Loucy (cell line): Measurements from ENCODE around the gene NCKIPSD.
"Not testable (repeated sequence)": the region's sequence is repeated elsewhere in the genome, so short reads cannot be mapped to it uniquely, and the experiment has no call there.

ENCODE experiments used
- H2AFZ ChIP-seq: fragments of 200-600 bp; sonication (generic); 2 replicates; pipeline ENCODE4 v1.6.0; 2016; ENCODE audit warnings: antibody characterized with exemption, mild to moderate bottlenecking, low read length, moderate library complexity
- H3F3A ChIP-seq: fragments of 200-600 bp; 2 replicates; pipeline ENCODE4 v1.6.0; 2016; ENCODE audit warnings: antibody characterized with exemption, low read depth, mild to moderate bottlenecking
- H3K27me3 ChIP-seq: fragments of 200-600 bp; sonication (generic); 2 replicates; pipeline ENCODE4 v1.6.1; 2014; ENCODE audit warnings: low read length, mild to moderate bottlenecking; ENCODE audit not compliant: insufficient read depth, poor library complexity, severe bottlenecking
- H3K36me3 ChIP-seq: fragments of 200-600 bp; sonication (generic); 2 replicates; pipeline ENCODE4 v1.6.1; 2016; ENCODE audit warnings: low read length; ENCODE audit not compliant: insufficient read depth
- H3K4me1 ChIP-seq: fragments of 200-600 bp; sonication (generic); 2 replicates; pipeline ENCODE4 v1.5.1; 2014; ENCODE audit warnings: low read length, mild to moderate bottlenecking; ENCODE audit not compliant: insufficient read depth, poor library complexity, severe bottlenecking
- H3K4me2 ChIP-seq: fragments of 200-600 bp; sonication (generic); 2 replicates; pipeline ENCODE4 v1.6.0; 2014; ENCODE audit warnings: antibody characterized with exemption, low read length, low read depth, mild to moderate bottlenecking; ENCODE audit not compliant: poor library complexity, severe bottlenecking
- H3K4me3 ChIP-seq: fragments of 200-600 bp; sonication (generic); 2 replicates; pipeline ENCODE4 v1.5.1; 2014; ENCODE audit warnings: low read length, mild to moderate bottlenecking, mixed read lengths; ENCODE audit not compliant: poor library complexity, severe bottlenecking
- H3K79me2 ChIP-seq: fragments of 200-600 bp; sonication (generic); 2 replicates; pipeline ENCODE4 v1.6.1; 2014; ENCODE audit warnings: low read length; ENCODE audit not compliant: insufficient read depth
- H3K9ac ChIP-seq: fragments of 200-600 bp; sonication (generic); 2 replicates; pipeline ENCODE4 v1.6.0; 2014; ENCODE audit warnings: mild to moderate bottlenecking, low read depth, low read length, moderate library complexity; ENCODE audit not compliant: poor library complexity, severe bottlenecking
- H3K9me2 ChIP-seq: fragments of 200-600 bp; sonication (generic); replicated peaks from 2 replicates; pipeline ENCODE4 v1.6.1; 2016; ENCODE audit warnings: low read depth, low read length, mixed read lengths
- H3K9me3 ChIP-seq: fragments of 200-600 bp; sonication (generic); 2 replicates; pipeline ENCODE4 v1.6.1; 2014; ENCODE audit warnings: mild to moderate bottlenecking, antibody characterized with exemption, low read length, low read depth; ENCODE audit not compliant: insufficient read depth
- H4K20me1 ChIP-seq: fragments of 200-600 bp; sonication (generic); 2 replicates; pipeline ENCODE4 v1.6.0; 2014; ENCODE audit warnings: antibody characterized with exemption, low read length, mild to moderate bottlenecking; ENCODE audit not compliant: insufficient read depth, poor library complexity, severe bottlenecking
- EZH2phosphoT487 ChIP-seq: fragments of 200-600 bp; IDR thresholded peaks from 2 replicates; pipeline ENCODE4 v1.6.1; 2018; ENCODE audit warnings: antibody characterized with exemption, mild to moderate bottlenecking, moderate library complexity, borderline replicate concordance
- TF ChIP-seq, protein P1 (sequence below): fragments of 200-600 bp; sonication (generic); conservative IDR thresholded peaks from 2 replicates; pipeline ENCODE4 v1.5.1; 2014; ENCODE audit warnings: mild to moderate bottlenecking, antibody characterized with exemption, low read length

Gene NCKIPSD

GRCh38 chr3:48685603-48686511 is at the start of gene NCKIPSD:
Gene NCKIPSD, minus strand, starts transcription at chr3:48685915. Its CDS starts 108 bp downstream, at chr3:48685807.
- no peaks in the 10 kb centered on the region for H3K9me3 ChIP-seq
- H3K36me3 ChIP-seq = peaks cover 52% of the 10 kb centered on the region; the same call in 1 of the 2 replicates
- TF ChIP-seq, protein P1, sequence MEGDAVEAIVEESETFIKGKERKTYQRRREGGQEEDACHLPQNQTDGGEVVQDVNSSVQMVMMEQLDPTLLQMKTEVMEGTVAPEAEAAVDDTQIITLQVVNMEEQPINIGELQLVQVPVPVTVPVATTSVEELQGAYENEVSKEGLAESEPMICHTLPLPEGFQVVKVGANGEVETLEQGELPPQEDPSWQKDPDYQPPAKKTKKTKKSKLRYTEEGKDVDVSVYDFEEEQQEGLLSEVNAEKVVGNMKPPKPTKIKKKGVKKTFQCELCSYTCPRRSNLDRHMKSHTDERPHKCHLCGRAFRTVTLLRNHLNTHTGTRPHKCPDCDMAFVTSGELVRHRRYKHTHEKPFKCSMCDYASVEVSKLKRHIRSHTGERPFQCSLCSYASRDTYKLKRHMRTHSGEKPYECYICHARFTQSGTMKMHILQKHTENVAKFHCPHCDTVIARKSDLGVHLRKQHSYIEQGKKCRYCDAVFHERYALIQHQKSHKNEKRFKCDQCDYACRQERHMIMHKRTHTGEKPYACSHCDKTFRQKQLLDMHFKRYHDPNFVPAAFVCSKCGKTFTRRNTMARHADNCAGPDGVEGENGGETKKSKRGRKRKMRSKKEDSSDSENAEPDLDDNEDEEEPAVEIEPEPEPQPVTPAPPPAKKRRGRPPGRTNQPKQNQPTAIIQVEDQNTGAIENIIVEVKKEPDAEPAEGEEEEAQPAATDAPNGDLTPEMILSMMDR = peak; percentile 60
- TF ChIP-seq EZH2phosphoT487 = no peak
- no peaks in the 10 kb centered on the region for H3K27me3 ChIP-seq
- H3K79me2 ChIP-seq = peaks cover 27% of the 10 kb centered on the region
- H3K4me1 ChIP-seq = peaks cover 15% of the 10 kb centered on the region
- H3F3A ChIP-seq = peaks cover 3% of the 10 kb centered on the region; the same call in 1 of the 2 replicates
- peak within 1 kb of the TSS; percentile 82 for H2AFZ ChIP-seq
- H3K9ac ChIP-seq = peak within 1 kb of the TSS; percentile 81
- no peaks in the 10 kb centered on the region for H3K9me2 ChIP-seq
- peak within 1 kb of the TSS; percentile 84 for H3K4me2 ChIP-seq
- H3K4me3 ChIP-seq = peak within 1 kb of the TSS; percentile 97
- peaks cover 15% of the 10 kb centered on the region for H4K20me1 ChIP-seq

DNA sequence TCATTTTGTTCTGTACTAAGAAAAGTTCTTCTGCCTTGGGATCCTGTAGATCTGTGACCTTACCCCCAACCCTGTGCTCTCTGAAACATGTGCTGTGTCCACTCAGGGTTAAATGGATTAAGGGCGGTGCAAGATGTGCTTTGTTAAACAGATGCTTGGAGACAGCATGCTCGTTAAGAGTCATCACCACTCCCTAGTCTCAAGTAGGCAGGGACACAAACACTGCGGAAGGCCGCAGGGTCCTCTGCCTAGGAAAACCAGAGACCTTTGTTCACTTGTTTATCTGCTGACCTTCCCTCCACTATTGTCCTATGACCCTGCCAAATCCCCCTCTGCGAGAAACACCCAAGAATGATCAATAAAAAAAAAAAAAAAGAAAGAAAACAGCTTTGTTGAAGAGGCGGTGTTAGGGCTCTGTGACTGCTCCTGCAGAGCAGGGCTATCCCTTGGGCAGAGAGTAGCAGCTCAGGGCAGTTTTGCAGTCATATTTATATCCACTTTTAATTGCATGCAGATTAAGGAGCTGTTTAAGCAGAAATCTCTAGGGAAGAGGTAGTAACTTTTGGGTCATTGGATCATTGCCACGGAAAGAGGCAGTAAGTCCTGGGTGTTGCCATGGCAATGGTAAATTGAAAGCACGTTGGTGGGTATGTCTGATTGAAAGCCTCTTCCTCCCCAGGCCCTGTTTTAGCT is 49.5 kb upstream of the NCKIPSD start:
- H4K20me1 ChIP-seq, H3K4me1 ChIP-seq, H2AFZ ChIP-seq, H3K9me2 ChIP-seq, H3F3A ChIP-seq, H3K36me3 ChIP-seq, H3K79me2 ChIP-seq, H3K27me3 ChIP-seq, H3K9me3 ChIP-seq, H3K9ac ChIP-seq, H3K4me2 ChIP-seq, H3K4me3 ChIP-seq: not testable (repeated sequence)

- not testable (repeated sequence) for H3K79me2 ChIP-seq, H3K9me3 ChIP-seq, H3K4me1 ChIP-seq, H3K4me2 ChIP-seq, H3K9ac ChIP-seq, H3K9me2 ChIP-seq, H3K4me3 ChIP-seq, H3K27me3 ChIP-seq, H2AFZ ChIP-seq, H3K36me3 ChIP-seq, H3F3A ChIP-seq, H4K20me1 ChIP-seq
Measured at GRCh38 chr3:48734541-48734940, 48.8 kb upstream of the NCKIPSD start.

DNA sequence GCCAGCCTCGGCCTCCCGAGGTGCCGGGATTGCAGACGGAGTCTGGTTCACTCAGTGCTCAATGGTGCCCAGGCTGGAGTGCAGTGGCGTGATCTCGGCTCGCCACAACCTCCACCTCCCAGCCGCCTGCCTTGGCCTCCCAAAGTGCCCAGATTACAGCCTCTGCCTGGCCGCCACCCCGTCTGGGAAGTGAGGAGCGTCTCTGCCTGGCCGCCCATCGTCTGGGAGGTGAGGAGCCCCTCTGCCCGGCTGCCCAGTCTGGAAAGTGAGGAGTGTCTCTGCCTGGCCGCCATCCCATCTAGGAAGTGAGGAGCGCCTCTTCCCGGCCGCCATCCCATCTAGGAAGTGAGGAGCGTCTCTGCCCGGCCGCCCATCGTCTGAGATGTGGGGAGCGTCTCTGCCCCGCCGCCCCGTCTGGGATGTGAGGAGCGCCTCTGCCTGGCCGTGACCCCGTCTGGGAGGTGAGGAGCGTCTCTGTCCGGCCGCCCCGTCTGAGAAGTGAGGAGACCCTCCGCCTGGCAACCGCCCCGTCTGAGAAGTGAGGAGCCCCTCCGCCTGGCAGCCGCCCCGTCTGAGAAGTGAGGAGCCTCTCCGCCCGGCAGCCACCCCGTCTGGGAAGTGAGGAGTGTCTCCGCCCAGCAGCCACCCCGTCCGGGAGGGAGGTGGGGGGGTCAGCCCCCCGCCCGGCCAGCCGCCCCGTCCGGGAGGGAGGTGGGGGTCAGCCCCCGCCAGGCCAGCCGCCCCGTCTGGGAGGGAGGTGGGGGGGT is 48.2 kb upstream of the NCKIPSD start:
- not testable (repeated sequence) for H3K36me3 ChIP-seq, H3K9me2 ChIP-seq, H2AFZ ChIP-seq, H3K79me2 ChIP-seq, H3K4me1 ChIP-seq, H3K4me2 ChIP-seq, H4K20me1 ChIP-seq, H3K27me3 ChIP-seq, H3K4me3 ChIP-seq, H3F3A ChIP-seq, H3K9ac ChIP-seq, H3K9me3 ChIP-seq
